ENCODE results near the gene MCUB. TPM values are rescaled to one million over a fixed set of nuclear protein-coding genes. Genes with fewer than 3 reads are reported as not detected.

The MCUB gene
- total and polyA plus RNA-seq, 9 of the 15 experiments (the other 6 are each of a cell fraction or from before 2014, with no cell fraction given), result 1.4 to 21.5 (median 5.4) TPM

DNA sequence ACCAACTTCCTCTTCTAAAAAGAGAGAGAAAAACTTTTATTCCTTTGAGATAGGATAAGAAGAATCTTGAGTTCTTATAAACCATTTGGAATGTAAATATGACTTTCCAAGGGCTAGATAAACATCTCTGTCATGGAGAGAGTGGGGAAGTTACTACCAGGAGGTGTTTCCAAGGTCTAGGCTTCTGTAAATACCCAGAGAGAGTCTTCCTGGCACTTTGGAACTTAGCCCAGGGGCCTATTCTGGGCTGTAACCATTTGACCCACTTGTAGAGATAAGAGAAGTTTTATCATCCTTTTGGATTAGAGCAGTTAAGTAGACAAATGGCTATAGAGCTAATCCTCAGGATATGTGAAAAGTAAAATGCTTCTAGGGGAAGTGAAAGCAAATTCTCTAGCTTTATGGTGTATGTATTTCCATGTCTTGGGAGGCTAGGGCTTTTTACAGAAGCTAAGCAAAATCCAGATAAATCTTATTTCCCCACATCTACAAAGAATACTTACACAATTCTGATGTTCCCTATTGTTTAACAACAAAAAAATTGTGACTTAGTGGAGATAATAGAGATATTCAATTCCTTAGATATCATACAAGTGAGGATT is 51.1 kb downstream of the MCUB start:
- intact Hi-C loops (cut with micrococcal nuclease), result no loop called here
- in situ Hi-C loops (cut with MboI), result no loop called here
- DNase-seq (ENCODE audit: extremely low read depth in 1 of 4, low spot score in 3 of 4) (no peak), ATAC-seq (no peak), FAIRE-seq (no peak)
- H3K36me3 ChIP-seq (ENCODE audit: control insufficient read depth, insufficient read depth, low read length), result no peaks in the 10 kb centered on the region
- no peak overlapping the region for H3K9ac ChIP-seq (ENCODE audit: insufficient read depth in 1 of 2, low read depth in 2 of 2, low read length in 2 of 2)
- H3K27me3 ChIP-seq (ENCODE audit: control insufficient read depth in 2 of 2, insufficient read depth in 2 of 2, low read length in 2 of 2), result peaks cover 0 to 5% of the 10 kb centered on the region in 2 experiments; a peak in 1 of 5 replicates
- H3K4me1 ChIP-seq (replicated peaks in 1 of 2; ENCODE audit: control insufficient read depth in 2 of 2, insufficient read depth in 2 of 2, low read length in 2 of 2), result no peaks in the 10 kb centered on the region
- H3K9me3 ChIP-seq (replicated peaks; ENCODE audit: control insufficient read depth, insufficient read depth, low read depth, low read length), result no peaks in the 10 kb centered on the region
- no peak overlapping the region for H3K4me2 ChIP-seq (ENCODE audit: insufficient read depth, low read length)
- H2AFZ ChIP-seq (ENCODE audit: low read depth, low read length), result no peak overlapping the region
- POLR2A ChIA-PET, result no interaction called here
- no peak overlapping the region for H3K4me3 ChIP-seq
- no peak overlapping the region for H3K27ac ChIP-seq (ENCODE audit: extremely low read depth, low read depth, low read length)
- CTCF ChIA-PET (ENCODE audit: low intra/inter-chr PET ratio), result no interaction called here
- no TSS peak for BruUV-seq (replicated peaks)
- no peaks in the 10 kb centered on the region for H3K9me1 ChIP-seq (ENCODE audit: control insufficient read depth, insufficient read depth, low read length)
- no peaks in the 10 kb centered on the region for H3K79me2 ChIP-seq (ENCODE audit: control insufficient read depth, insufficient read depth, low read length)
- no peaks in the 10 kb centered on the region for H4K20me1 ChIP-seq (replicated peaks; ENCODE audit: control insufficient read depth, insufficient read depth, low read length)
- TF ChIP-seq, protein P1, sequence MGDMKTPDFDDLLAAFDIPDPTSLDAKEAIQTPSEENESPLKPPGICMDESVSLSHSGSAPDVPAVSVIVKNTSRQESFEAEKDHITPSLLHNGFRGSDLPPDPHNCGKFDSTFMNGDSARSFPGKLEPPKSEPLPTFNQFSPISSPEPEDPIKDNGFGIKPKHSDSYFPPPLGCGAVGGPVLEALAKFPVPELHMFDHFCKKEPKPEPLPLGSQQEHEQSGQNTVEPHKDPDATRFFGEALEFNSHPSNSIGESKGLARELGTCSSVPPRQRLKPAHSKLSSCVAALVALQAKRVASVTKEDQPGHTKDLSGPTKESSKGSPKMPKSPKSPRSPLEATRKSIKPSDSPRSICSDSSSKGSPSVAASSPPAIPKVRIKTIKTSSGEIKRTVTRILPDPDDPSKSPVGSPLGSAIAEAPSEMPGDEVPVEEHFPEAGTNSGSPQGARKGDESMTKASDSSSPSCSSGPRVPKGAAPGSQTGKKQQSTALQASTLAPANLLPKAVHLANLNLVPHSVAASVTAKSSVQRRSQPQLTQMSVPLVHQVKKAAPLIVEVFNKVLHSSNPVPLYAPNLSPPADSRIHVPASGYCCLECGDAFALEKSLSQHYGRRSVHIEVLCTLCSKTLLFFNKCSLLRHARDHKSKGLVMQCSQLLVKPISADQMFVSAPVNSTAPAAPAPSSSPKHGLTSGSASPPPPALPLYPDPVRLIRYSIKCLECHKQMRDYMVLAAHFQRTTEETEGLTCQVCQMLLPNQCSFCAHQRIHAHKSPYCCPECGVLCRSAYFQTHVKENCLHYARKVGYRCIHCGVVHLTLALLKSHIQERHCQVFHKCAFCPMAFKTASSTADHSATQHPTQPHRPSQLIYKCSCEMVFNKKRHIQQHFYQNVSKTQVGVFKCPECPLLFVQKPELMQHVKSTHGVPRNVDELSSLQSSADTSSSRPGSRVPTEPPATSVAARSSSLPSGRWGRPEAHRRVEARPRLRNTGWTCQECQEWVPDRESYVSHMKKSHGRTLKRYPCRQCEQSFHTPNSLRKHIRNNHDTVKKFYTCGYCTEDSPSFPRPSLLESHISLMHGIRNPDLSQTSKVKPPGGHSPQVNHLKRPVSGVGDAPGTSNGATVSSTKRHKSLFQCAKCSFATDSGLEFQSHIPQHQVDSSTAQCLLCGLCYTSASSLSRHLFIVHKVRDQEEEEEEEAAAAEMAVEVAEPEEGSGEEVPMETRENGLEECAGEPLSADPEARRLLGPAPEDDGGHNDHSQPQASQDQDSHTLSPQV (IDR thresholded peaks at IDR 0.05), result no peak
- TF ChIP-seq NCOR1 (IDR thresholded peaks at IDR 0.05) (no peak), GATAD2B (IDR thresholded peaks at IDR 0.05; ENCODE audit: borderline replicate concordance) (no peak), C11orf30 (IDR thresholded peaks at IDR 0.05; ENCODE audit: low read depth) (no peak), ZNF121 (CRISPR knock-in tag; conservative IDR thresholded peaks at IDR 0.05) (no peak), CBX5 (IDR thresholded peaks at IDR 0.05; ENCODE audit: borderline replicate concordance, low read depth) (no peak), FOXJ2 (tag; IDR thresholded peaks at IDR 0.05) (no peak), RB1 (IDR thresholded peaks at IDR 0.05; ENCODE audit: low read depth) (no peak), TEAD2 (tag; IDR thresholded peaks at IDR 0.05) (no peak)
- TF ChIP-seq, protein P2, sequence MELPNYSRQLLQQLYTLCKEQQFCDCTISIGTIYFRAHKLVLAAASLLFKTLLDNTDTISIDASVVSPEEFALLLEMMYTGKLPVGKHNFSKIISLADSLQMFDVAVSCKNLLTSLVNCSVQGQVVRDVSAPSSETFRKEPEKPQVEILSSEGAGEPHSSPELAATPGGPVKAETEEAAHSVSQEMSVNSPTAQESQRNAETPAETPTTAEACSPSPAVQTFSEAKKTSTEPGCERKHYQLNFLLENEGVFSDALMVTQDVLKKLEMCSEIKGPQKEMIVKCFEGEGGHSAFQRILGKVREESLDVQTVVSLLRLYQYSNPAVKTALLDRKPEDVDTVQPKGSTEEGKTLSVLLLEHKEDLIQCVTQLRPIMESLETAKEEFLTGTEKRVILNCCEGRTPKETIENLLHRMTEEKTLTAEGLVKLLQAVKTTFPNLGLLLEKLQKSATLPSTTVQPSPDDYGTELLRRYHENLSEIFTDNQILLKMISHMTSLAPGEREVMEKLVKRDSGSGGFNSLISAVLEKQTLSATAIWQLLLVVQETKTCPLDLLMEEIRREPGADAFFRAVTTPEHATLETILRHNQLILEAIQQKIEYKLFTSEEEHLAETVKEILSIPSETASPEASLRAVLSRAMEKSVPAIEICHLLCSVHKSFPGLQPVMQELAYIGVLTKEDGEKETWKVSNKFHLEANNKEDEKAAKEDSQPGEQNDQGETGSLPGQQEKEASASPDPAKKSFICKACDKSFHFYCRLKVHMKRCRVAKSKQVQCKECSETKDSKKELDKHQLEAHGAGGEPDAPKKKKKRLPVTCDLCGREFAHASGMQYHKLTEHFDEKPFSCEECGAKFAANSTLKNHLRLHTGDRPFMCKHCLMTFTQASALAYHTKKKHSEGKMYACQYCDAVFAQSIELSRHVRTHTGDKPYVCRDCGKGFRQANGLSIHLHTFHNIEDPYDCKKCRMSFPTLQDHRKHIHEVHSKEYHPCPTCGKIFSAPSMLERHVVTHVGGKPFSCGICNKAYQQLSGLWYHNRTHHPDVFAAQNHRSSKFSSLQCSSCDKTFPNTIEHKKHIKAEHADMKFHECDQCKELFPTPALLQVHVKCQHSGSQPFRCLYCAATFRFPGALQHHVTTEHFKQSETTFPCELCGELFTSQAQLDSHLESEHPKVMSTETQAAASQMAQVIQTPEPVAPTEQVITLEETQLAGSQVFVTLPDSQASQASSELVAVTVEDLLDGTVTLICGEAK (IDR thresholded peaks at IDR 0.05), result no peak
- TF ChIP-seq, protein P2 (CRISPR knock-in tag; IDR thresholded peaks at IDR 0.05), result no peak
